H1 (cell line): ENCODE measurements around the gene PDE4D. TPM values are rescaled to one million over a fixed set of nuclear protein-coding genes. Genes with fewer than 3 reads are reported as not detected.

Experiments used
- CTCF ChIA-PET: fragments of 300-600 bp; sonication (Branson Sonifier 250); formaldehyde crosslinking; loops from one replicate; lab custom pipeline; 2021; ENCODE audit not compliant: partially characterized antibody; lab: Charles Lee
- POLR2A ChIA-PET: fragments of 300-600 bp; sonication (Branson Sonifier 250); formaldehyde crosslinking; loops from one replicate; lab custom pipeline; 2021; ENCODE audit warnings: inconsistent platforms; ENCODE audit not compliant: partially characterized antibody; lab: Charles Lee
- DNase-seq, 2 experiments: peaks; one replicate each; pipeline versions ENCODE4 v3.0.0 to v3.0.0-alpha.2; 2010 to 2022; ENCODE audit warnings: low spot score in 2 of 2, low read depth in 1 of 2, mixed read lengths in 1 of 2
- FAIRE-seq: peaks from 2 replicates; lab custom pipeline; 2011; peaks lifted over from hg19 to GRCh38; lab: Jason Lieb, UNC
- H2AFZ ChIP-seq: 2 replicates; pipeline ENCODE4 v1.8.1; 2012; ENCODE audit warnings: low read length, inconsistent platforms
- H2AK5ac ChIP-seq: 2 replicates; pipeline ENCODE4 v1.6.1; 2013; ENCODE audit warnings: low read depth, low read length
- H2BK120ac ChIP-seq: replicated peaks from 2 replicates; pipeline ENCODE3; 2013; ENCODE audit warnings: low read depth, low read length, inconsistent platforms
- H2BK12ac ChIP-seq: 2 replicates; pipeline ENCODE4 v1.6.1; 2013; ENCODE audit warnings: low read depth, low read length
- H2BK15ac ChIP-seq: 2 replicates; pipeline ENCODE4 v1.6.1; 2013; ENCODE audit warnings: low read length
- H2BK20ac ChIP-seq: 2 replicates; pipeline ENCODE4 v1.6.1; 2013; ENCODE audit warnings: low read length
- H2BK5ac ChIP-seq: 2 replicates; pipeline ENCODE4 v1.6.1; 2013; ENCODE audit warnings: low read depth, low read length
- H3K14ac ChIP-seq: 2 replicates; pipeline ENCODE4 v1.6.1; 2013; ENCODE audit warnings: inconsistent platforms; ENCODE audit not compliant: insufficient read length
- H3K18ac ChIP-seq: 2 replicates; pipeline ENCODE4 v1.6.1; 2013; ENCODE audit warnings: low read length; ENCODE audit errors: extremely low read depth
- H3K23ac ChIP-seq: 2 replicates; pipeline ENCODE4 v1.6.1; 2013; ENCODE audit warnings: inconsistent platforms; ENCODE audit not compliant: insufficient read length
- H3K23me2 ChIP-seq: 2 replicates; pipeline ENCODE4 v1.6.1; 2013; ENCODE audit warnings: low read depth, low read length
- H3K27ac ChIP-seq: 2 replicates; pipeline ENCODE4 v1.6.1; 2011; ENCODE audit warnings: low read depth, low read length, inconsistent platforms
- H3K27me3 ChIP-seq, 4 experiments: replicated peaks in 1 of 4; 1 replicate in 1 of 4; 2 replicates in 3 of 4; pipeline versions ENCODE4 v1.6.1 to v1.8.1; 2011 to 2013; ENCODE audit warnings: low read length in 3 of 4, mild to moderate bottlenecking in 3 of 4, inconsistent platforms in 2 of 4, mixed read lengths in 2 of 4, moderate library complexity in 1 of 4; ENCODE audit not compliant: control insufficient read depth in 3 of 4, insufficient read depth in 3 of 4; ENCODE audit errors: extremely low read depth in 1 of 4
- H3K36me3 ChIP-seq, 4 experiments: 2 replicates each; pipeline versions ENCODE4 v1.6.1 to v1.8.1; 2011 to 2013; ENCODE audit warnings: mild to moderate bottlenecking in 4 of 4, low read length in 3 of 4, moderate library complexity in 2 of 4, control low read depth in 1 of 4, inconsistent platforms in 1 of 4; ENCODE audit not compliant: insufficient read depth in 4 of 4, control insufficient read depth in 2 of 4
- H3K4ac ChIP-seq: replicated peaks from 2 replicates; pipeline ENCODE3; 2013; ENCODE audit warnings: low read length, low read depth, mixed read lengths, inconsistent platforms; ENCODE audit not compliant: insufficient read length
- H3K4me1 ChIP-seq, 4 experiments: replicated peaks in 1 of 4; 1 replicate in 1 of 4; 2 replicates in 3 of 4; pipeline versions ENCODE4 v1.6.1 to v1.8.1; 2011 to 2013; ENCODE audit warnings: low read length in 3 of 4, inconsistent platforms in 2 of 4, mixed read lengths in 1 of 4; ENCODE audit not compliant: insufficient read depth in 4 of 4, control insufficient read depth in 3 of 4
- H3K4me2 ChIP-seq, 2 experiments: 2 replicates each; pipeline versions ENCODE4 v1.6.1 to v1.8.1; 2011 to 2013; ENCODE audit warnings: low read depth in 2 of 2, low read length in 2 of 2, control low read depth in 1 of 2, inconsistent platforms in 1 of 2, mild to moderate bottlenecking in 1 of 2; ENCODE audit not compliant: insufficient read depth in 1 of 2
- H3K4me3 ChIP-seq, 4 experiments: fragments of 200-600, 300-600 bp in 1 of 4; sonication (generic), shearing (Covaris generic), sonication (Bioruptor Twin) in 1 of 4; 2 replicates each; pipeline versions ENCODE4 v1.5.1 to v1.8.1; 2011 to 2016; ENCODE audit warnings: low read length in 4 of 4, low read depth in 3 of 4, control low read depth in 2 of 4, inconsistent platforms in 2 of 4, mild to moderate bottlenecking in 2 of 4, mixed read lengths in 1 of 4, moderate library complexity in 1 of 4; ENCODE audit not compliant: insufficient read depth in 2 of 4; ENCODE audit errors: extremely low read depth in 1 of 4
- H3K56ac ChIP-seq: replicated peaks from 2 replicates; pipeline ENCODE3; 2013; ENCODE audit warnings: low read depth, mild to moderate bottlenecking, mixed read lengths, low read length, inconsistent platforms; ENCODE audit not compliant: insufficient read length
- H3K79me1 ChIP-seq: 2 replicates; pipeline ENCODE4 v1.6.1; 2013; ENCODE audit warnings: low read depth, low read length, control low read depth
- H3K79me2 ChIP-seq, 2 experiments: 2 replicates each; pipeline versions ENCODE4 v1.6.1 to v1.8.1; 2012 to 2013; ENCODE audit warnings: low read length in 2 of 2, mild to moderate bottlenecking in 2 of 2, inconsistent platforms in 1 of 2; ENCODE audit not compliant: insufficient read depth in 2 of 2, control insufficient read depth in 1 of 2
- H3K9ac ChIP-seq, 4 experiments: replicated peaks in 1 of 4; 1 replicate in 1 of 4; 2 replicates in 3 of 4; pipeline versions ENCODE4 v1.6.1 to v1.8.1; 2011 to 2013; ENCODE audit warnings: low read depth in 3 of 4, low read length in 3 of 4, control low read depth in 2 of 4, mild to moderate bottlenecking in 2 of 4, moderate library complexity in 2 of 4, inconsistent platforms in 1 of 4; ENCODE audit errors: extremely low read depth in 1 of 4
- H3K9me3 ChIP-seq, 2 experiments: 2 replicates each; pipeline versions ENCODE4 v1.6.1 to v1.8.1; 2012 to 2013; ENCODE audit warnings: mild to moderate bottlenecking in 2 of 2, moderate library complexity in 2 of 2, control low read depth in 1 of 2, inconsistent platforms in 1 of 2, low read depth in 1 of 2, low read length in 1 of 2, mixed read lengths in 1 of 2; ENCODE audit not compliant: insufficient read depth in 2 of 2
- H4K20me1 ChIP-seq, 2 experiments: replicated peaks in 1 of 2; 2 replicates each; pipeline versions ENCODE3 to v1.8.1; 2011 to 2013; ENCODE audit warnings: inconsistent platforms in 2 of 2, low read length in 2 of 2, mild to moderate bottlenecking in 1 of 2; ENCODE audit not compliant: insufficient read depth in 2 of 2, control insufficient read depth in 1 of 2
- H4K5ac ChIP-seq: 2 replicates; pipeline ENCODE4 v1.6.1; 2013; ENCODE audit warnings: low read length, low read depth, mixed read lengths, inconsistent platforms; ENCODE audit not compliant: insufficient read length
- H4K8ac ChIP-seq: 2 replicates; pipeline ENCODE4 v1.8.0; 2013; ENCODE audit warnings: mild to moderate bottlenecking, moderate library complexity, low read length, inconsistent platforms; ENCODE audit not compliant: insufficient read depth; ENCODE audit errors: extremely low read depth
- H4K91ac ChIP-seq: replicated peaks from 2 replicates; pipeline ENCODE3; 2013; ENCODE audit warnings: low read length, mixed read lengths, inconsistent platforms; ENCODE audit not compliant: insufficient read length
- ASH2L ChIP-seq: fragments of 200-600, 300-600 bp; sonication (generic); IDR thresholded peaks from one replicate; pipeline ENCODE4 v1.7.1; 2017; ENCODE audit warnings: low read length
- CHD1 ChIP-seq: IDR thresholded peaks from 2 replicates; pipeline ENCODE4 v1.6.1; 2012; ENCODE audit warnings: low read depth, low read length, improper control_type of control experiment
- E2F6 ChIP-seq: IDR thresholded peaks from 2 replicates; pipeline ENCODE4 v1.6.1; 2012; ENCODE audit warnings: inconsistent platforms
- EGR1 ChIP-seq: IDR thresholded peaks from 2 replicates; pipeline ENCODE4 v1.6.1; 2011; ENCODE audit warnings: low read depth, low read length, borderline replicate concordance
- EP300 ChIP-seq, 2 experiments: IDR thresholded peaks; 1 replicate in 1 of 2; 2 replicates in 1 of 2; pipeline ENCODE4 v1.6.1; 2011 to 2012; ENCODE audit warnings: low read depth in 2 of 2, low read length in 2 of 2, mild to moderate bottlenecking in 2 of 2, borderline replicate concordance in 1 of 2, inconsistent platforms in 1 of 2, moderate library complexity in 1 of 2
- JUND ChIP-seq: IDR thresholded peaks from 2 replicates; pipeline ENCODE4 v1.6.1; 2011; ENCODE audit warnings: mild to moderate bottlenecking, improper control_type of control experiment, low read length
- KDM5A ChIP-seq: fragments of 200-600 bp; IDR thresholded peaks from 2 replicates; pipeline ENCODE4 v1.7.1; 2012; ENCODE audit warnings: mild to moderate bottlenecking, low read length, inconsistent platforms, mixed read lengths
- MAX ChIP-seq: IDR thresholded peaks from 2 replicates; pipeline ENCODE4 v1.6.1; 2012; ENCODE audit warnings: inconsistent platforms
- NANOG ChIP-seq: IDR thresholded peaks from 2 replicates; pipeline ENCODE4 v1.6.1; 2011; ENCODE audit warnings: low read length, low read depth, mild to moderate bottlenecking, inconsistent platforms; ENCODE audit not compliant: insufficient read depth, poor library complexity, severe bottlenecking
- SAP30 ChIP-seq: fragments of 300-600 bp; sonication (generic); IDR thresholded peaks from 2 replicates; pipeline ENCODE4 v1.7.1; 2012; ENCODE audit warnings: low read length, moderate library complexity, mild to moderate bottlenecking, inconsistent platforms; ENCODE audit not compliant: insufficient read depth, insufficient replicate concordance
- TAF7 ChIP-seq: optimal IDR thresholded peaks from 2 replicates; pipeline ENCODE3; 2011; ENCODE audit warnings: low read depth, mild to moderate bottlenecking, inconsistent platforms, low read length, moderate library complexity, borderline replicate concordance
- WGBS, 2 experiments: shearing (Covaris generic) in 1 of 2; methylation state at CpG; one replicate each; pipeline versions ENCODE4 v1.1.6 to v1.1.7; 2013 to 2015; ENCODE audit warnings: low lambda C conversion rate in 2 of 2, mixed read lengths in 2 of 2, inconsistent platforms in 1 of 2, low coverage in 1 of 2, missing lambda C conversion rate in 1 of 2; ENCODE audit not compliant: insufficient replicate concordance in 2 of 2, insufficient coverage in 1 of 2, insufficient read length in 1 of 2; ENCODE audit errors: extremely low coverage in 1 of 2, missing lambda C conversion rate in 1 of 2; 5-methylcytosine and 5-hydroxymethylcytosine counted together
- polyA plus RNA-seq, 7 experiments: library from polyadenylated mRNA; depleted of rRNA in 3 of 7; stranded (reverse) in 5 of 7; unstranded in 2 of 7; fragments of >200 nt in 5 of 7; fragments of 200-250 nt in 2 of 7; gene quantifications; 1 replicate in 5 of 7; 2 replicates in 1 of 7; 4 replicates in 1 of 7; pipeline versions ENCODE4 v1.2.1 to v1.2.3, GENCODE V29; 2011 to 2013; ENCODE audit warnings: missing spikeins in 2 of 7, mixed read lengths in 2 of 7
- total RNA-seq: library from RNA; stranded (reverse); fragmentation: NEBNext Ultra II Directional; extraction: Animal tissue kit (Norgen Biotek cat#: 25700); gene quantifications from 2 replicates; pipeline ENCODE4 v1.2.1, GENCODE V29; 2021

PDE4D gene
- total and polyA plus RNA-seq, 2 of the 8 experiments (the other 6 are each of a cell fraction or from before 2014, with no cell fraction given): 2.3 to 3.7 TPM

GRCh38 chr5:59042201-59043055 lies 851.1 kb downstream of the PDE4D start:
- no peak for DNase-seq
- H3K4me3 ChIP-seq: no peak overlapping the region
- ChIA-PET CTCF (interaction anchor here (0.6 to 1.5 kb wide), 4 partner anchors 20 to 185 kb away, joined by 3 read pairs; no protein-coding TSS in a partner anchor), POLR2A (no interaction called here)
- no peak overlapping the region for H3K4me2 ChIP-seq
- FAIRE-seq: no peak
- no peak overlapping the region for H2AFZ ChIP-seq
- H4K5ac ChIP-seq: no peak overlapping the region
- H3K36me3 ChIP-seq: no peaks in the 10 kb centered on the region
- no peaks in the 10 kb centered on the region for H3K9me3 ChIP-seq
- no peak overlapping the region for H3K14ac ChIP-seq
- no peaks in the 10 kb centered on the region for H4K20me1 ChIP-seq
- H3K4me1 ChIP-seq: peaks cover 0 to 2% (median 0%) of the 10 kb centered on the region in 4 experiments; a peak in 2 of 7 replicates
- no peak overlapping the region for H4K91ac ChIP-seq
- H3K23me2 ChIP-seq: peaks cover 13% of the 10 kb centered on the region; the same call in 1 of the 2 replicates
- H2BK15ac ChIP-seq: no peak overlapping the region
- peaks cover 0 to 28% (median 26%) of the 10 kb centered on the region in 4 experiments; a peak in 6 of 7 replicates for H3K27me3 ChIP-seq
- no peak overlapping the region for H2BK20ac ChIP-seq
- H3K56ac ChIP-seq: no peak overlapping the region
- 86% methylated on average over 7 of the region's 7 CpGs; no CpG with 5 or more reads in 1 of the 2 experiments for WGBS, 2 experiments
- no peak overlapping the region for H3K27ac ChIP-seq
- no peak overlapping the region for H2BK12ac ChIP-seq
- no peaks in the 10 kb centered on the region for H3K79me2 ChIP-seq
- no peaks in the 10 kb centered on the region for H3K79me1 ChIP-seq
- no peak overlapping the region for H3K9ac ChIP-seq
- H2AK5ac ChIP-seq: no peak overlapping the region
- H2BK5ac ChIP-seq: no peak overlapping the region
- no peak overlapping the region for H3K23ac ChIP-seq
- no peak overlapping the region for H3K4ac ChIP-seq
- H2BK120ac ChIP-seq: no peak overlapping the region
- H3K18ac ChIP-seq: no peak overlapping the region
- no peak overlapping the region for H4K8ac ChIP-seq
- TF ChIP-seq EP300 (IDR thresholded peaks at IDR 0.05; ENCODE audit: borderline replicate concordance in 1 of 2, low read depth in 2 of 2, low read length in 2 of 2) (no peak), TAF7 (no peak), SAP30 (no peak), KDM5A (no peak), MAX (no peak), ASH2L (no peak), E2F6 (no peak), EGR1 (no peak), JUND (no peak), NANOG (no peak), CHD1 (no peak)
